CD4-positive, alpha-beta T cell (primary cell): Measurements from ENCODE around the gene CST7. TPM values are rescaled to one million over a fixed set of nuclear protein-coding genes. Genes with fewer than 3 reads are reported as not detected.

Source experiments
- ATAC-seq: fragments of 200-7000 bp; cut with Tn5 transposase; one replicate; pipeline ENCODE4 v1.10.0; 2022; ENCODE audit warnings: mild to moderate bottlenecking; ENCODE audit not compliant: poor library complexity
- CTCF ChIA-PET: fragments of 350-600 bp; sonication (Branson Sonifier 250); formaldehyde crosslinking; loops from one replicate; lab custom pipeline; 2021; ENCODE audit warnings: antibody characterized with exemption, inconsistent platforms; lab: Charles Lee
- POLR2A ChIA-PET: fragments of 350-600 bp; sonication (Branson Sonifier 250); formaldehyde crosslinking; loops from one replicate; lab custom pipeline; 2021; ENCODE audit warnings: antibody characterized with exemption, inconsistent platforms; lab: Charles Lee
- DNase-seq, 14 experiments: peaks; one replicate each; pipeline ENCODE4 v3.0.0-alpha.2; 2013 to 2020; ENCODE audit warnings: mixed read lengths in 2 of 14
- H3K27ac ChIP-seq, 2 donors: one replicate each; pipeline versions ENCODE4 v1.5.1 to v1.7.0; 2013; ENCODE audit warnings: low read length in 2 of 2, low read depth in 1 of 2, mild to moderate bottlenecking in 1 of 2
- H3K27me3 ChIP-seq, 2 experiments: 1 replicate in 1 of 2; 2 replicates in 1 of 2; pipeline versions ENCODE4 v1.6.1 to v1.7.0; 2013; ENCODE audit warnings: low read length in 2 of 2, control low read depth in 1 of 2, mild to moderate bottlenecking in 1 of 2, moderate library complexity in 1 of 2; ENCODE audit not compliant: insufficient read depth in 2 of 2, control insufficient read depth in 1 of 2
- H3K36me3 ChIP-seq: one replicate; pipeline ENCODE4 v1.6.1; 2013; ENCODE audit warnings: low read length, control low read depth; ENCODE audit not compliant: insufficient read depth
- H3K4me1 ChIP-seq: one replicate; pipeline ENCODE4 v1.6.1; 2013; ENCODE audit warnings: low read length, control low read depth; ENCODE audit not compliant: insufficient read depth
- H3K4me3 ChIP-seq: one replicate; pipeline ENCODE4 v1.5.1; 2013; ENCODE audit warnings: mild to moderate bottlenecking, low read length, moderate library complexity
- H3K9me3 ChIP-seq, 2 experiments: 1 replicate in 1 of 2; 2 replicates in 1 of 2; pipeline versions ENCODE4 v1.6.1 to v1.7.0; 2013; ENCODE audit warnings: low read length in 2 of 2, mild to moderate bottlenecking in 2 of 2, control low read depth in 1 of 2, moderate library complexity in 1 of 2; ENCODE audit not compliant: control insufficient read depth in 1 of 2, insufficient read depth in 1 of 2
- H3K27ac Mint-ChIP-seq: one replicate; pipeline ENCODE4 v1.8.0; 2020; ENCODE audit warnings: mixed read lengths
- H3K27me3 Mint-ChIP-seq: one replicate; pipeline ENCODE4 v1.8.0; 2021; ENCODE audit warnings: mixed read lengths
- H3K36me3 Mint-ChIP-seq: one replicate; pipeline ENCODE4 v1.8.0; 2021; ENCODE audit warnings: low read depth, mixed read lengths
- H3K4me1 Mint-ChIP-seq: one replicate; pipeline ENCODE4 v1.8.0; 2021; ENCODE audit warnings: low read depth, mixed read lengths
- H3K4me3 Mint-ChIP-seq: one replicate; pipeline ENCODE4 v1.8.0; 2020; ENCODE audit warnings: mild to moderate bottlenecking, mixed read lengths
- H3K9me3 Mint-ChIP-seq: one replicate; pipeline ENCODE4 v1.8.0; 2020; ENCODE audit warnings: mixed read lengths
- CTCF ChIP-seq: fragments of 200-600 bp; IDR thresholded peaks from one replicate; pipeline ENCODE4 v1.8.0; 2022; ENCODE audit warnings: antibody characterized with exemption, mild to moderate bottlenecking
- intact Hi-C, 2 experiments: fragments of 100-400 bp; cut with DNase I in 1 of 2; cut with micrococcal nuclease in 1 of 2; formaldehyde crosslinking; loops; one replicate each; pipeline versions ENCODE4 v1.15.1 to v1.9.0; 2023 to 2025; cut with DNase I, micrococcal nuclease
- total RNA-seq, 174 experiments: library from RNA in 2 of 174; stranded (reverse) in 2 of 174; gene quantifications; one replicate each; pipeline ENCODE4 v1.2.3 and lab custom pipeline; 2021 to 2026

The CST7 gene
- total RNA-seq, 2 experiments from 2014 or later, result 3.2 to 4.4 TPM

GRCh38 chr20:24914388-24915241, 34.5 kb upstream of the CST7 start:
- H3K36me3 ChIP-seq, result no peaks in the 10 kb centered on the region
- H3K9me3 ChIP-seq, result peaks cover 0 to 9% of the 10 kb centered on the region in 2 experiments
- Mint-ChIP-seq H3K4me1 (no peaks in the 10 kb centered on the region), H3K27ac (no peak overlapping the region), H3K27me3 (peaks cover 4% of the 10 kb centered on the region), H3K36me3 (no peaks in the 10 kb centered on the region), H3K9me3 (no peaks in the 10 kb centered on the region), H3K4me3 (no peak overlapping the region)
- TF ChIP-seq CTCF, result no peak
- H3K27ac ChIP-seq, result no peak overlapping the region
- peaks cover 11% of the 10 kb centered on the region for H3K4me1 ChIP-seq
- POLR2A ChIA-PET, result no interaction called here
- intact Hi-C loops, result loop anchor here in 1 of 2 experiments (10.0 kb wide), 1 partner anchor 1030 kb away; no protein-coding TSS in a partner anchor
- DNase-seq (no peak), ATAC-seq (no peak)
- no peak overlapping the region for H3K4me3 ChIP-seq
- H3K27me3 ChIP-seq, result no peaks in the 10 kb centered on the region
- CTCF ChIA-PET, result no interaction called here

GRCh38 chr20:24915440-24915839, 33.6 kb upstream of the CST7 start:
- Histone ChIP-seq H3K27me3 (no peaks in the 10 kb centered on the region), H3K9me3 (peaks cover 0 to 3% of the 10 kb centered on the region in 2 experiments), H3K4me1 (peaks cover 11% of the 10 kb centered on the region), H3K36me3 (no peaks in the 10 kb centered on the region), H3K4me3 (no peak overlapping the region), H3K27ac (no peak overlapping the region)
- no peaks in the 10 kb centered on the region for H3K36me3 Mint-ChIP-seq
- no peak for DNase-seq
- ChIA-PET CTCF (no interaction called here), POLR2A (no interaction called here)
- no peak overlapping the region for H3K4me3 Mint-ChIP-seq
- intact Hi-C loops, result loop anchor here in 1 of 2 experiments (10.0 kb wide), 1 partner anchor 1031 kb away; no protein-coding TSS in a partner anchor
- H3K27me3 Mint-ChIP-seq, result peaks cover 8% of the 10 kb centered on the region
- no peak overlapping the region for H3K27ac Mint-ChIP-seq
- TF ChIP-seq CTCF, result no peak
- H3K9me3 Mint-ChIP-seq, result no peaks in the 10 kb centered on the region
- no peak for ATAC-seq
- H3K4me1 Mint-ChIP-seq, result no peaks in the 10 kb centered on the region

DNA sequence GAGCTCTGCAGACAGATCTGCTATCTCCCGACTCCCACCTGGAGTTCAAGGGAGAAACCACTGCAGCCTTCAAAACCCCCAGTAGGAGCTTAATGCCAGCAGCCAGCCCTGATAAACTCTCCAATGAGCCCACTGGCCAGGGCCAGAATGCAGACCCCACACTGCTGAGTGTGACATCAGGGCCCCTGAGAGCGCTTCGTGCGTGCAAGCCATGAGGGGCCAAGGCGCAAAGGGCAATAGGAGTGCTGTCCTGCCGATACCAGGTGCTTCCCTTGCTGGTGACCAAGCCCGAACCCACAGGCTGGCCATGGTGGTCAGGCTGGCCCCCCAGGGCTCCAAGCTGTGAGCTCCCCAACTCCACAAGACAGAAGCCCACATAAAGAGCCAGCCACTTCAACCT, 33.2 kb upstream of the CST7 start:
- H3K27me3 ChIP-seq, result no peaks in the 10 kb centered on the region
- no peak for TF ChIP-seq CTCF
- no peaks in the 10 kb centered on the region for H3K36me3 Mint-ChIP-seq
- H3K9me3 ChIP-seq, result no peaks in the 10 kb centered on the region
- intact Hi-C loops, result loop anchor here in 1 of 2 experiments (10.0 kb wide), 1 partner anchor 1031 kb away; no protein-coding TSS in a partner anchor
- ChIA-PET CTCF (no interaction called here), POLR2A (no interaction called here)
- no peak for DNase-seq
- no peak overlapping the region for H3K27ac ChIP-seq
- peaks cover 8% of the 10 kb centered on the region for H3K27me3 Mint-ChIP-seq
- no peaks in the 10 kb centered on the region for H3K4me1 Mint-ChIP-seq
- ATAC-seq, result no peak
- no peak overlapping the region for H3K4me3 Mint-ChIP-seq
- H3K36me3 ChIP-seq, result no peaks in the 10 kb centered on the region
- no peak overlapping the region for H3K4me3 ChIP-seq
- H3K27ac Mint-ChIP-seq, result no peak overlapping the region
- H3K4me1 ChIP-seq, result peaks cover 11% of the 10 kb centered on the region
- H3K9me3 Mint-ChIP-seq, result no peaks in the 10 kb centered on the region
